GM12892 (cell line): Measurements from ENCODE around the gene SNED1.

Experiments used
- DNase-seq: peaks from one replicate; pipeline ENCODE4 v3.0.0; 2011; ENCODE audit not compliant: insufficient read length
- FAIRE-seq: peaks from 2 replicates; lab custom pipeline; 2011; peaks lifted over from hg19 to GRCh38; lab: Jason Lieb, UNC
- POLR2A ChIP-seq: IDR thresholded peaks from 2 replicates; pipeline ENCODE4 v1.6.1; 2011; ENCODE audit warnings: low read depth, low read length, control low read depth
- POLR2AphosphoS5 ChIP-seq: IDR thresholded peaks from 2 replicates; pipeline ENCODE4 v1.6.1; 2011; ENCODE audit warnings: low read depth, low read length, control low read depth
- TAF1 ChIP-seq: IDR thresholded peaks from 2 replicates; pipeline ENCODE4 v1.6.1; 2011; ENCODE audit warnings: low read depth, mild to moderate bottlenecking, control low read depth, low read length, borderline replicate concordance

Gene SNED1

GRCh38 chr2:241039416-241039815, 41.0 kb downstream of the SNED1 start:
- no peak for TF ChIP-seq POLR2A
- TF ChIP-seq TAF1, result no peak
- TF ChIP-seq POLR2AphosphoS5, result no peak
- no peak for FAIRE-seq
- DNase-seq, result no peak

DNA sequence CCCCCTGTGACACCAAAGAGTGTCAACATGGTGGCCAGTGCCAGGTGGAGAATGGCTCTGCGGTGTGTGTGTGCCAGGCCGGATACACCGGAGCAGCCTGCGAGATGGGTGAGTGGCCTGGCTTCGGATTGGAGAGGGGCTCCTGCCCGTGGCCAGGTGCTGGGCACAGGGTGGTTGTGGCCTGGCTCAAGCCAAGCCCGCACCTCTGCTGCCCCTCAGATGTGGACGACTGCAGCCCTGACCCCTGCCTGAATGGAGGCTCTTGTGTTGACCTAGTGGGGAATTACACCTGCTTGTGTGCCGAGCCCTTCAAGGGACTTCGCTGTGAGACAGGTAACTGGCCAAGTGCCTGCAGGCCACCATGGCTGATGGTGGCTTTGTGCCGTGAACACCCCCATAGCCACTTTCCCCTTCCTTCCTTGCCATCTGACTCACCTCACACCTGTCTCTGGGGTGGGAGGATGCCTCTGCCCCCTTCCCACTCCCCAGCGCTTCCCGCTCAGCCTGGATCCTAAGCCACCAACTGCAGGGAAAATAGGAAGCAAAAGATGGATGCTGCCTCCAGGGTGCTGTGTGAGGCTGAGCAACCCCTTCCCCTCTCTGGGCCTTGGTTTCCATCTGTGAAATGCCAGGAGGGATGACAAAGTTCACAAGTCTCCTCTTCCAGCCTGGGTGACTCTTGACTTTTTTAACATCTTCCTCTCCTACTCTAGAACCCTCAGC, 41.8 kb downstream of the SNED1 start:
- DNase-seq, result no peak
- peak; percentile 21 for FAIRE-seq
- no peak for TF ChIP-seq POLR2A

DNA sequence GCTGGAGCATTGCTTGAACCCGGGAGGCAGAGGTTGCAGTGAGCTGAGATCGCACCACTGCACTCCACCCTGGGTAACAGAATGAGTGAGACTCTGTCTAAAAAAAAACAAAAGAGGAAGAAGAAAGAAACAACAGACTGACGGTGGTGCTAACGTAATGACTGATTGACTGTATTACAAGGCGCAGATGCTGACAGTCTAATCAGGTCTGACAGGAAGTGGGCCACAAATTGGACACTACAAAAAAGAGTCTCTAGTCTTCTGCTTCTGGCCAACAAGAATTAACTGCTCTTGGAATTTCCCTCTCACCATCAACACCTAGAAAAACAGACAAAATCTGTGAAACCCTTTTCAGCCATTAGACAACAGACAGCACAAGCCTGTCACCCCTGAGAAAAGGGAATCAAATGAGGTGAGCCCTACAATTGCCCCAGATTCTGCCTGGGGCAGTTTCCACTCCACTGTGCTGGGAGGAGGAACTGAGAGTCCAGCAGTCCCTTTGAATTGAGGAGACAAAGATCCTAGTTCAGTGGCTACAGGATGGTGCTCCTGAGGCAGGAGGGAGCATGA, 43.3 kb downstream of the SNED1 start:
- TF ChIP-seq TAF1 (no peak), POLR2AphosphoS5 (peak; percentile 30; the same call in 1 of the 2 replicates)
- peak; percentile 94 for FAIRE-seq
- DNase-seq, result no peak

DNA sequence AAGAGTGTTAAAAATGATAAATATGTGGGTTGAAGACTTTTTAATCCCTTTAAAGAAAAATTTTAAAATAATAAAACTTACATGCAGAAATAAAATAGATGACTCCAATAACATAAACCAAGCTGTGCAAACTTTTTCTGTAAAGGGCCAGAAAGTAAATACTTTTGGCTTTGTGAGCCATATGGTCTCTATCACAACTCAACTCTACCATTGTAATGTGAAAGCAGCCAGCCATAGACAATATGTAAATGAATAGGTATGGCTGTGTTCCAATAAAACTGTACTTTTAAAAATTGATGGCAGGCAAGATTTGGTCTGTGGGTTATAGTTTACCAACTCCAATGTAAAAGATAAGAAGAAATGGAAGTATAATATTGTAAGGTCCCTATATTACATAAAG, 45.2 kb downstream of the SNED1 start:
- DNase-seq, result no peak
- TF ChIP-seq TAF1 (no peak), POLR2AphosphoS5 (no peak), POLR2A (no peak)
- FAIRE-seq, result no peak

DNA sequence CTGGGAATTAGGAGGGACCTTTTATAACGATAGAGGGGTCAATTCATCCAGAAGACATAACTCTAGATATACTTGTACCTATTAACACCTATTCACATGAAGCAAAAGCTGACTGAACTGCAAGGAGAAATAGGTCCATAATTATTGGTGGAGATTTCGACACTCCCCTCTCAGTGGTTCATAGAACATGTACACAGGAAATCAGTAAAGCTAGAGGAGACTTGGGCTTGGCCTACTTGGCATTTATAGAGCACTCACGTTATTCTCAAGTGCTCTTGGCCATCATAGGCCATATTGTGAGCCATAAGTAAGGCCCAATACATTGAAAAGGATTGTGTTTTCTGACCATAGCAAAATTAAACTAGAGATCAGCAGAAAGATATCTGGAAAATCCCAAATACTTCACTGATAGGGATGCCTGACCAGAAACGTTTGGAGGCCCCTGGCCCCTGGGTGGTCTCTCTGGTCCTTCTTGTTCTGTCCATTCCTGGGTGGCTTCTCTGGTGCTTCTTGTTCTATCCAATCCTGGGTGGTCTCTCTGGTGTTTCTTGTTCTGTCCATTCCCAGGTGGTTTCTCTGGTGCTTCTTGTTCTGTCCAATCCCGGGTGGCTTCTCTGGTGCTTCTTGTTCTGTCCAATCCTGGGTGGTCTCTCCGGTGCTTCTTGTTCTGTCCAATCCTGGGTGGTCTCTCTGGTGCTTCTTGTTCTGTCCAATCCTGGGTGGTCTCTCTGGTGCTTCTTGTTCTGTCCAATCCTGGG, 49.0 kb downstream of the SNED1 start:
- TF ChIP-seq TAF1 (no peak), POLR2A (no peak), POLR2AphosphoS5 (no peak)
- FAIRE-seq, result no peak
- DNase-seq, result no peak

GRCh38 chr2:241048149-241048948, 49.9 kb downstream of the SNED1 start:
- no peak for TF ChIP-seq POLR2AphosphoS5
- TF ChIP-seq POLR2A, result no peak; the same call in 1 of the 2 replicates
- TF ChIP-seq TAF1, result no peak
- no peak for DNase-seq
- FAIRE-seq, result no peak

DNA sequence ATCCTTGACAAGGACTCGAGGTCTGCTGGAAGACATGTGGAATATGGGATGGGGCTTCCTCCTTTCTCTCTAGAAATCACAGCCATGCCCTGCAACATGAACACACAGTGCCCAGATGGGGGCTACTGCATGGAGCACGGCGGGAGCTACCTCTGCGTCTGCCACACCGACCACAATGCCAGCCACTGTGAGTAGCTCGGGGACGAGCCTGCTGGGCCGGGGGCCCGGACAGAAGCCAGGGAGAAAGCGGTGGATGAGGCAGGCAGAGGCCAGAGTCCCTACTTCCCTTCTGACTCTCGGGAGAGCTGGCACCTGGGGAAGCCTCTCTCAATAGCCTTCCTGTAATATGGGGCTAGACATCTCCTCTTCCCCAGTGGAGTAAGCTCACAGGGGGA, 50.5 kb downstream of the SNED1 start:
- FAIRE-seq, result no peak
- no peak for DNase-seq
- TF ChIP-seq POLR2A (no peak), TAF1 (no peak), POLR2AphosphoS5 (no peak)

GRCh38 chr2:241049739-241050623, 51.6 kb downstream of the SNED1 start:
- DNase-seq (no peak), FAIRE-seq (no peak)
- TF ChIP-seq POLR2A (no peak), TAF1 (no peak), POLR2AphosphoS5 (no peak)

GRCh38 chr2:241050624-241051577, 52.5 kb downstream of the SNED1 start:
- TF ChIP-seq POLR2AphosphoS5, result no peak
- no peak for TF ChIP-seq POLR2A
- no peak for FAIRE-seq
- no peak for DNase-seq
